Uterus (tissue), 2 donors: ENCODE measurements around the gene TEX101.
"Not testable (repeated sequence)": the region's sequence is repeated elsewhere in the genome, so short reads cannot be mapped to it uniquely, and the experiment has no call there.

Experiments
- POLR2A ChIP-seq, 2 donors: fragments of 450-650 bp; IDR thresholded peaks; one replicate each; pipeline ENCODE4 v1.6.1; 2016; ENCODE audit warnings: antibody characterized with exemption in 2 of 2, mild to moderate bottlenecking in 1 of 2, moderate library complexity in 1 of 2
- TF ChIP-seq, protein P1 (sequence below), 4 experiments: fragments of 200-600 bp in 2 of 4; fragments of 450-650 bp in 2 of 4; sonication (generic) in 2 of 4; IDR thresholded peaks; one replicate each; pipeline ENCODE4 v1.5.1; 2016 to 2019; ENCODE audit warnings: antibody characterized with exemption in 4 of 4, mild to moderate bottlenecking in 2 of 4, moderate library complexity in 1 of 4

DNA sequence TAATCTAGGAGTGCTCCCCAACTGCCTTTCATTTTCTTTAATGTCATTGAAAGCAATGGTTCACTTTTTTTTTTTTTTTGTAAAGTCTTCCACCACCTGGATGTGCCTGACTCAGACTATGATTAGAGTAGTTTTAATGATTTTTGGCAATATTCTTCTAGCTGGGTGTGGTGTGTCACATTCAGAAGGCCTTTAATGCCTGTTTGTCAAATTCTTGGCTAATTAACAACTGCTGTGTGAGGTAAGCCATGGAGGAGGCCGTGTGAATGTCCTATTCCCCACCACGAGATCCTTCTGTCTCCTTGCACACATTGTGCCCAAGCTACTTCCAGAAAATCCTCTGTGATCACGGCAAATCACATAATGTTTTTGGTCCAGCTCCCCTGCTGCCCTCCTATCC, 30.9 kb upstream of the TEX101 start:
- TF ChIP-seq, protein P1, sequence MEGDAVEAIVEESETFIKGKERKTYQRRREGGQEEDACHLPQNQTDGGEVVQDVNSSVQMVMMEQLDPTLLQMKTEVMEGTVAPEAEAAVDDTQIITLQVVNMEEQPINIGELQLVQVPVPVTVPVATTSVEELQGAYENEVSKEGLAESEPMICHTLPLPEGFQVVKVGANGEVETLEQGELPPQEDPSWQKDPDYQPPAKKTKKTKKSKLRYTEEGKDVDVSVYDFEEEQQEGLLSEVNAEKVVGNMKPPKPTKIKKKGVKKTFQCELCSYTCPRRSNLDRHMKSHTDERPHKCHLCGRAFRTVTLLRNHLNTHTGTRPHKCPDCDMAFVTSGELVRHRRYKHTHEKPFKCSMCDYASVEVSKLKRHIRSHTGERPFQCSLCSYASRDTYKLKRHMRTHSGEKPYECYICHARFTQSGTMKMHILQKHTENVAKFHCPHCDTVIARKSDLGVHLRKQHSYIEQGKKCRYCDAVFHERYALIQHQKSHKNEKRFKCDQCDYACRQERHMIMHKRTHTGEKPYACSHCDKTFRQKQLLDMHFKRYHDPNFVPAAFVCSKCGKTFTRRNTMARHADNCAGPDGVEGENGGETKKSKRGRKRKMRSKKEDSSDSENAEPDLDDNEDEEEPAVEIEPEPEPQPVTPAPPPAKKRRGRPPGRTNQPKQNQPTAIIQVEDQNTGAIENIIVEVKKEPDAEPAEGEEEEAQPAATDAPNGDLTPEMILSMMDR (IDR thresholded peaks at IDR 0.05) = not testable (repeated sequence)
- not testable (repeated sequence) for TF ChIP-seq POLR2A (IDR thresholded peaks at IDR 0.05)
